Activated CD4-positive, alpha-beta T cell treated with anti-CD3 and anti-CD28 coated beads, Interleukin-10, Interleukin-2, amounts not matched to agents 100 ng/mL and 50 ng/mL, durations not matched to agents 16 hours and 8 hours (primary cell): ENCODE measurements around the gene CYP2S1.
"Not testable (repeated sequence)": the region's sequence is repeated elsewhere in the genome, so short reads cannot be mapped to it uniquely, and the experiment has no call there.

Experiments used
- DNase-seq: peaks from one replicate; pipeline ENCODE4 v3.0.0-alpha.2; 2020

Gene CYP2S1

GRCh38 chr19:41192574-41193429 is at the start of gene CYP2S1:
Gene CYP2S1, plus strand, starts transcription at chr19:41193219. Its CDS starts 46 bp downstream, at chr19:41193265.
- no peak for DNase-seq

GRCh38 chr19:41144403-41144802 is 48.6 kb upstream of the CYP2S1 start:
- peak; percentile 86 for DNase-seq

- no peak for DNase-seq
Observed at GRCh38 chr19:41149831-41150230, 43.2 kb upstream of the CYP2S1 start.

- DNase-seq = not testable (repeated sequence)
Observed at GRCh38 chr19:41150986-41151385, 42.0 kb upstream of the CYP2S1 start.

DNA sequence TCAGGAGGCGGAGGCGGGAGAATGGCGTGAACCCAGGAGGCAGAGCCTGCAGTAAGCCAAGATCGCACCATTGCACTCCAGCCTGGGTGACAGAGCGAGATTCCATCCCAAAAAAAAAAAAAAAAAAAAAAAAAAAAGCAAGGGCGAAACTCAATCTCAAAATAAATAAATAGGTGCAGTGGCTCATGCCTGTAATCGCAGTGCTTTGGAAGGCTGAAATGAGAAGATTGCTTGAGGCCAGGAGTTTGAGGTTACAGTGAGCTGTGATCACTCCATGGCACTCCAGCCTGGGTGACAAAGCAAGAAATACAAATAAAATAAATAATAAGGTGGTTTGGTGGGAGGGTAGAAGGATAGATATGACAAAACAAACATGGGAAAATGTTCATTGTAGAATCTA is 39.0 kb upstream of the CYP2S1 start:
- no peak for DNase-seq

GRCh38 chr19:41156207-41156606 is 36.8 kb upstream of the CYP2S1 start:
- DNase-seq = no peak

GRCh38 chr19:41159881-41160280 is 33.1 kb upstream of the CYP2S1 start:
- DNase-seq = no peak

GRCh38 chr19:41161903-41162302 is 31.1 kb upstream of the CYP2S1 start:
- no peak for DNase-seq

GRCh38 chr19:41166944-41167804 is 25.8 kb upstream of the CYP2S1 start:
- DNase-seq = no peak

GRCh38 chr19:41172297-41173164 is 20.5 kb upstream of the CYP2S1 start:
- DNase-seq = no peak

GRCh38 chr19:41174297-41174928 is 18.6 kb upstream of the CYP2S1 start:
- no peak for DNase-seq

- DNase-seq = peak; percentile 16
Observed at GRCh38 chr19:41175801-41176777, 16.9 kb upstream of the CYP2S1 start.

DNA sequence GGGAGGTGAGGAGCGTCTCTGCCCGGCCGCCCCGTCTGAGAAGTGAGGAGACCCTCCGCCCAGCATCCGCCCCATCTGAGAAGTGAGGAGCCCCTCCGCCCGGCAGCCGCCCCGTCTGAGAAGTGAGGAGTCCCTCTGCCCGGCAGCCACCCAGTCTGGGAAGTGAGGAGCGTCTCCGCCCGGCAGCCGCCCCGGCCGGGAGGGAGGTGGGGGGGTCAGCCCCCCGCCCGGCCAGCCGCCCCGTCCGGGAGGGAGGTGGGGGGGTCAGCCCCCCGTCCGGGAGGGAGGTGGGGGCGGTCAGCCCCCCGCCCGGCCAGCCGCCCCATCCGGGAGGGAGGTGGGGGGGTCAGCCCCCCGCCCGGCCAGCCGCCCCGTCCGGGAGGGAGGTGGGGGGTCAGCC is 12.8 kb upstream of the CYP2S1 start:
- not testable (repeated sequence) for DNase-seq

GRCh38 chr19:41186971-41187883 is 5.8 kb upstream of the CYP2S1 start:
- DNase-seq = no peak

- no peak for DNase-seq
Observed at GRCh38 chr19:41187884-41188279, 5.1 kb upstream of the CYP2S1 start.

GRCh38 chr19:41189425-41190065 is 3.5 kb upstream of the CYP2S1 start:
- no peak for DNase-seq

DNA sequence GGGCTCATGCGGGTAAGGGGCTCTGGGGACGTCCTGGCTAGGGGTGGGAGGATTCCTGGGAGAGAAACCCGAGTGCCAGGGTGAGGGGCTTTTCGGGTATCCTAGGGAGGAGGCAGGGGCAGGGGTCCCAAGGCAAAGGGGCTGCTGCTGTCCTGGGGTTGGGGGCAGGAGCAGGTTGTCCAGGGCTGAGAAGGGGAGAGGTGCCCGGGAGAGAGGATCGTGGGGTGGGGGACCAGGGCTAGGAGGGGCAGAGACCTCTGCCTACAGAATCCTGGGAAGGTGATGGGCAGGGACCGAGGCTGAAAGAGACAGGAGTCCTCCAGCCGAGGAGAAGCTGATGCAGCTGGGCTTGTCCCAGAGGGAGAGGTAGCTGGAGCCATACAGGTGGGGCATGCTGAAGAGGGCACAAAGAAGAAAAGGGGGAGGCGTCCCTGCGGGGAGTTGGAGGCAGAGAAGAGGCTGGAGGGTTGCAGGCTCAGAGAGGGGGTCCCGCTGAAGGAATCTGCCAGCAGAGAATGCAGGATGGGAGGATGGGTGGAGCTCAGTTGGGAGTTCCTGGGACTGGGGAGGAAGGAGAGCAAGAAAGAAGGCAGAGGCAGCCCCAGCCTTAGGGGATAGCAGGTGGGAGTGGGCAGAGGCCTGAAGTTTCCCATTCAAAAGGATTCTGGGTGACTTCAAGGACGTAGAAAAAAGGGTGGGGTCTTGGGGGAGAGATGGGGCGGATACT is 574 bp downstream of the CYP2S1 start:
- no peak for DNase-seq

DNA sequence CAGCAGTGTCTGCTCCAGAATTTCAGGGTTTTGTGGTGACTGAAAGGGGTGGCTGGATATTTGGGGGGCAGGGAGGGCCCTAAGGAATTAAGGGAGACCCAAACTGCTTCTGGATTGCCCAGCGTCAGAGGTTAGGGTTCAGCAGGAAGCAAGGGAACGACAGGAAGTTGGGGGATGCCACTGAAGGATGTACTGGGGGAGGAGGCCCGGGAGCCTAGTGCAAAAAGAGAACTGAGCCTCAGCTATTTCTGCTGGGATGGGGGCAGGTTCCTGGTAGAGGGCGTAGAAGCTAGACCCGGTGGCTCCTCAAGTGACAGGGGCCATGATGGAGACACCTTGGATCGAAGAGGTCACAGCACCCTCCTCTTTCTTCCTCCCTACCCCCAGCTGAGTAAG is 1.1 kb downstream of the CYP2S1 start:
- DNase-seq = no peak
